Measurements from ENCODE around the gene CDC42EP3.

The CDC42EP3 gene

GRCh38 chr2:37683241-37683640 lies 11.8 kb upstream of the CDC42EP3 start:
- peak; percentile 47 for DNase-seq

DNA sequence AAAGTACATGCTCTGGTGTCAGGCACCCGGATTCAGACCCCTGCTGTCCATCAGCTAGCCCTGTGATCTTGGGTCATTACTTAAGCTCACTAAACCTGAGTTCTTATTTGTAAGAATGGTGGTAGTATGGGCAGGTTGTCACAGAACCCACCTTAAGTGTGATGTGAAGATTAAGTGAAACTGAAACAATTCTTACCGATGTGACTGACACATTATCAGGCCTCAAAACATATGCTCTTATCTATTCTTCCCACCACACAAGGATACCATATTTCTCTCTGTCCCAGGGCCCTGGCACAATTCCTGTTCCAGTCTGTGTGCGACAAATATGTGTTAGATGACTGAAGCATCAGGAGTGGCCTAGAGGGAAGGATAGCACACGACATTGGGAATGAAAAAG lies 11.0 kb upstream of the CDC42EP3 start:
- no peak for DNase-seq

DNA sequence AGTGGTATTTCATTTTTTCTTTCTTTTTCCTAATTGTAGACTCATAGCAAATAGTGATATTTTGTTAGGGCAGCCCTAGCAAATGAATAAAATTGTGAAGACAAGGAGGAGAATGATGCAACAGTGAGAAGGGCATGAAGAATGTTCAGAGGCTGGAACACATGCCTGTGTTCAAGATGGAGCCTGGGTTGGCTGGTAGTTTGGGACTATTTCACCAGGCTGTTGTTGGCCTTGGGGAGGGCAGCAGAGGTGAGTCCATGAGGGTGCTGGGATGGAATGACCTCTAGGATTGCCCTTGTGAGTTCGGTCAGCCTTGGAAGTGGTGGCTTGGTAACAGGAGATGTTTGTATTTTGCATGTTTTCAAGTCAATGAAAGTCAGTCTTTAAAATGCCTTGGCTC lies 10.1 kb upstream of the CDC42EP3 start:
- DNase-seq, result no peak

- no peak for DNase-seq
Measured at GRCh38 chr2:37679072-37679695, 7.7 kb upstream of the CDC42EP3 start.

- DNase-seq, result peak; percentile 58
Measured at GRCh38 chr2:37676274-37676673, 4.8 kb upstream of the CDC42EP3 start.

GRCh38 chr2:37674946-37675345 lies 3.5 kb upstream of the CDC42EP3 start:
- no peak for DNase-seq

DNA sequence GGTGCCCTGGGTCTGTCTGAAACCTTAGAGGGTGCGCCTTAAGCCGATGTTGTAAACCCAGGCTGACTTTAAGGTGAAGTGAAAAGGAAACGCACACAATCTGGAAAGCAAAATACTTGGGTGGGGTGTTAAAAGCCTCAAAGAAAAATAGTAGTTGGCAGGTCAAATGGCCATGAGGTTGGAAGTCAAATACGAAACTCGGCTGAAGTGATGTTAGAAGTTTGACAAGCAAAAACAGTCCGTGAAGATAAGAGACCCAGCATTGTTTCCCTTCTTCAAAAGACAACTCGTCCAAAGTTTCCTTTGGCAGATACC lies 1.4 kb upstream of the CDC42EP3 start:
- DNase-seq, result no peak

GRCh38 chr2:37672104-37672869 lies 845 bp upstream of the CDC42EP3 start:
- DNase-seq, result peak; percentile 75

DNA sequence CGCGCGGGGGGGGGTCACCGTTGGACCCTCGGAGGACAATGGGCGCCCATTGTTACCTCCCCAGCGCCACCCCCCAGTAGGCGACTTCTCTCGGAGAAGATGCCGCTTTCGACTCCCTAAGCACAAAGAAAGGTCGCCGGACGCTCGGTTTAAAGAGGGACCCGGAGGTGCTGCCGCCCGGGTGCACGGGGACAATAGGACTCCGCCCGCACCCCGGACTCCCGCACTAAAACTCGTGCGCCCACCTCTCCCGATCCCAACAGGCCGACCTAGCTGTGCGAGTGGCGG lies 318 bp upstream of the CDC42EP3 start:
- DNase-seq, result no peak

DNA sequence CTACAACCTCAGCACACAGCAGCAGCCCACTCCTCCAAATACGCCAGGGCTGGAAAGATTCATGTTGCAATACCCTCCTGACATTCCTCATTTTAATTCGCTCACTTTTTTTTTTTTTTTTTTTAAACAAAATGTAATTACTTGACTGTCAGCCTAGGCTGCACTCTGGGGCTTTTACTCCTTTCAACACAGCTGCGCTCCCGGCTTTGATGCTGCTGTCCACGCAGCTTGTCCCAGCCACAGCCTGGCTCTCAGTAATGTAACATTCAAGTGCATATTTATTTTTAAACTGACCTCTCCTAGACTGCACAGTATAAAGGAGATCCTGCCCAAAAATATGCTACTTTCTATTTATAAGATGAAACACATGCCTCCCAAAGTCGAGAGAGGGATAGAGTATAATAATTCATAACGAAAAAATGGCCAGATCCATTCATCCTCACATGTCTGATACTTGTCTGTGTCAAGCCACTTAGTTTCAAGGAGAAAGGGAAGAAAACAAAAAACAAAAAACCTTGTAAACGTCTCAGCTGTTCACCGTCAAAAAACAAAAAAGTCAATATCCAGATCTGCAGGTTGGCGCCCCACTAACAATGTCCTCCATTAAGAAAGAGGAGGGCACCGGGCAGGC lies 949 bp downstream of the CDC42EP3 start:
- DNase-seq, result no peak

- peak; percentile 42 for DNase-seq
Measured at GRCh38 chr2:37669446-37669845, 2.0 kb downstream of the CDC42EP3 start.

DNA sequence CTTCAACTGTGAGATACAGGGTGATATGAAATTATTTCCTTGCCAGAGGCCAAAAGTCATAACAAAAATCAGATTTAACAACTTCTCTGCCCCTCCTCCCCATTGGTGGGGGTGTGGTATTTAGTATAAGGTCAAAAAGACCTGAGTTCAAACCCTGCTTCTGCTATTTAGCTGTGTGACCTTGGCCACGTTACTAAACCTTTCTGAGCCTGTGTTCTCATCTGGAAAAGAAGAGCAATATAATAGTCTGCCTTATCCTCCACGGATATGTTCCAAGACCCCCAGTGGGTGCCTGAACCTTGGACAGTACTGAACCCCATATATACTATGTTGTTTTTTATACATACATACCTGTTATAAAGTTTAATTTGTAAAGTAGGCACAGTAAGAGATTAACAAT lies 3.7 kb downstream of the CDC42EP3 start:
- no peak for DNase-seq

DNA sequence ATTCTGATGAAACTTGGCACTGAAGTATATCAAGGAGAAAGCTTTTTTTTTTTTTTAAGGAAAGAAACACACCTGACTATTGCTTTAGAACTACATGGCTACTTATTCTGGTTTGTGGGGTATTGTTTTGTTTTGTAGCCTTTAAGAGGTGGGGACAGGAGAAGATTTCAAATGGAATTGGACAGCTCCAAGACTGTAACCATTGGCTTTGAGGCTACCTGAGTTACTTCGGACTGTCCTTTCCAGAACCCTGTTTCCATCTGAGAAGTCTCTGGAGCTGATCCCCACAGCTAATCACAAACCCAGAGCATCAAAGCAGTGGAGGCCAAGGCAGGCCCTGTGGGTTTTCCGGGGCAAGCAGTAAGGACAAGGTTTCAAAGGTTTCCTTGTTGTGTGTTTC lies 4.7 kb downstream of the CDC42EP3 start:
- DNase-seq, result no peak

DNA sequence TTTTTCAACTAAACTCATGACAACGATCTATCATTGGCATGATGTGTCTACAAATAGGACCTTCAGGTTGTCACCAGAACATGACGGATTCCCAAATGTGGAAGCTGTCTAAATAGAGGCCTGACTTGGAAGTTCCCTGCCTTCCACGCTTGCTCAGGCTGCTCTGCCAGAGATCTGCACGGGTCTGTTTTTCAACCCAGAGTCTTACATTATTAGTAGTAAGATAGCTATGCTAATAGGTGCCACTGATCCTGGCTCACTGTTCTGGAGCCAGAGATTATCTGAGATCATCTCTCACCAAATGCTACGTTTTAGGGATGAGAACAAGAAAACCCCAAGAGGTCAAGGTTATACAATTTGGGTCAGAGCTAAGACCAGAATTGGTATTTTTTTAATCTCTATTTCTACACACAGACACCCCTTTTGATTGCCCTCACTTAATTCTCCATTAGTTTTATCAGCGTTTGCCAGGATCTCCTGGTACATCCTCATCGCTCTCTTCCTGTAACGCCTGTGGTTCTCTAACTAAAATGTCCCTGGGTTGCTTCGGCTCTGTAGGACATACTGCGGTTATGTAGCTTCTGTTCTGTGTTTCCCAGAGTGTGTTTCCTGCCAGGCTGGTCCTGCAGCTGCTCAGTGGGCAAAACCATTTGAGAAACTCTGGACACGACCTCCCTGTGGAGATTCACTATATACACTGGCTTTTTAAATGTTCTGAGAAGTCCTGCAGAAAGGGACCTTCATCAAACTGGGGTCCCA lies 5.7 kb downstream of the CDC42EP3 start:
- DNase-seq, result no peak

GRCh38 chr2:37665043-37665442 lies 6.4 kb downstream of the CDC42EP3 start:
- no peak for DNase-seq

DNA sequence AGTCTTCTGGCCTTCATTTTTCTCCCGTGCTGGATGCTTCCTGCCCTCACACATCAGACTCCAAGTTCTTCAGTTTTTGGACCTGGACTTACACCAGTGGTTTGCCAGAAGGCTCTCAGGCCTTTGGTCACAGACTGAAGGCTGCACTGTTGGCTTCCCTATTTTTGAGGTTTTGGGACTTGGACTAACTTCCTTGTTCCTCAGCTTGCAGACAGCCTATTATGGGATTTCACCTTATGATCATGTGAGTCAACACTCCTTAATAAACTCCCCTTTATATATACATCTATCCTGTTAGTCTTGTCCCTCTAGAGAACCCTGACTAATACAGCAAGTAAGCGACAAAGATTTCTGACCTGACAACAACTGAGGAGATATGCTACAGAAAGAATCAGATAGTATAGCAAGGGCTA lies 7.2 kb downstream of the CDC42EP3 start:
- no peak for DNase-seq

DNA sequence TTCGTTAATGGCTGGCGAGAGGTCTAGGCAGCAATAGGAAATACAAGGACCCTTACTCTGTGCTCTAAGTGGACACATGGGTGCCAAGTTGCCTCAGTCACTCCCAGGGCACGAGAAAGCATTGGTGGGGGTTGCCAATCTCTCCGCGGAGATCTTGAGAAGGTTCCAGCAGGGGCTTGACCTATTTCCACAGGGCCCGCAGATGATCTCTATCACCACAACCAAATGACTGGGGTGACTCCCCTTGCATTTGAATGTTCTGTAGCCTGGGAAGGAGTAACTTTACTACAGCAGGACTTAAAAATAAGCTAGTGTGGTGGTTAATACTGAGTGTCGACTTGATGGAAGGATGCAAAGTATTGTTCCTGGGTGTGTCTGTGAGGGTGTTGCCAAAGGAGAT lies 8.1 kb downstream of the CDC42EP3 start:
- DNase-seq, result no peak

- no peak for DNase-seq
Measured at GRCh38 chr2:37659723-37660122, 11.7 kb downstream of the CDC42EP3 start.

DNA sequence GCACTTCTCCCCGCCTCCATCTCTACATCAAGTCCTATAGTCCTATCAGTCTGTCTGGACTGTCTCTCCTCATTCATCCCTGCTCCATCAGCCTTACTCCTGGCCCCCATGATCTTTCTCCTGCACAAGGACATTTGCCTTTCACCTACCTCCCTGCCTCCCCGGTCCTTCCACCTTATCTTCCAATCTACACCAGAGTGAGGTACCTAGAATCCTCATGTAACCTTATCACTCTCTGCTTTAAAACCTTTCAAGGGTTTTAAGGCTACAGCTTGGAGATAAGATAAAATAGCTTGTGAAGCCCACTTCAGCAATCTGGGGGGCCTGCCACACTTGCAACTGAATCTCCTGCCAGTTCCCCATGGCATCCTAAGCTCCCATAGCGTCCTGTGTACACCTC lies 12.8 kb downstream of the CDC42EP3 start:
- no peak for DNase-seq

DNA sequence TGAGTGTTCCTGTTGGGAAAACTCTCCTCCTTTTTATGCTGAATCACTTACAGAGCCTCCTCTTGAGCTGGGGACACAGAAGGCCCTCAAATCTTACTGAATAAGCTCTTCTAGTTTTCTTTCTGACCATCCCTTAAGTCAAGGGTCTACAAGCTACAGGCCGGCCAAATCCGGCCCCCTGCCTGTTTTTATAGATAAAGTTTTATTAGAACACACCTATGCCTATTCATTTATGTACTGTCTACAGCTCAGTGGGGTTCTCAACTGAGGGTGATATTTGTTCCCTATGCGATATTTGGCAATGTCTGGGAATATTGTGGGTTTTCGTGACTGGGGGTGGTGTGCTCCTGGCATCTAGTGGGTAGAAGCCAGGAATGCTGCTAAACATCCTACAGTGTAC lies 14.0 kb downstream of the CDC42EP3 start:
- no peak for DNase-seq

DNA sequence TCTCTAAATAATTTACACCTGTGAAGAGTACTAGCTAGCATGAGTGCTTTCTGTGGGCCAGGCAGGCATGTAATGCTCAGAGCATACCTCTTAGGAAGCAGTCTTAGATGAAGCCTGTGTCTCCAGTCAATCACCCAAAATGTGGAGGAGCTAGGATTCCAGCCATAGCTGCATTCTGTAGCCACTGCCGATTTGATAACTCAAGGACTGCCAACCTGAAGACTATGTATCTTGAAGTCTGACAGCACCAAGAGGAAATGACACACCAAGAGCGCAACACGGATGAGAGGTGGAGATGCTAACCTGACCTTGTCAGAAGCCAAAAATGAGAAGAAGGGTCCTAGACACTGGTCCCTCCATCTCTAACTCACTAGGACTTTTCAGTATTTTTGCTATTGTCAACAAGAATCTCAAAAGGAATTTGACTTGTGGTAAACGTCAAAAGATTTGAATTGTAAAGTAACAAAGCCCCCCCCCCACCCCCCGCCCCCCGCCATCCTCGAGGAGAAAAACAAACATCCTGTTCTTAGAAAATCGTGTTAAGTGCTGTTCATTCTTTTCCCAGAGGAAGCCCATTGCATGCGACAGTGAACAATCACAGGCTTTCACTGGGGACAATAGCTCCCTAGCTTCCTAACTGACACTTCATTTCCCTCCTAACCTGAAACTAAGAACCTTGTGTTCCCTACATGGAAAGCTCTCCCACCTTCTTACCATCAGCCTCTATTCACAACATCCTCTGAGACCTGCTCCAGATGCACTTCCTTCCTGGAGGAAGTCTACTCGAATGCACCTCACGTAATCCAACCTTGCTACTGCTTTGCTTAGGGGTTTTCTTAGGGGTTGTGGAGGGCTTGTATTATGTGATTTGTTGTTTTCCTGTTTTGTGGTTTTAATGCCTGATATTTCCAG lies 14.7 kb downstream of the CDC42EP3 start:
- peak; percentile 67 for DNase-seq

GRCh38 chr2:37654932-37655841 lies 16.3 kb downstream of the CDC42EP3 start:
- no peak for DNase-seq

Data from NCI-H226 (cell line).